A673 (cell line): Measurements from ENCODE around the gene ARSG. TPM values are rescaled to one million over a fixed set of nuclear protein-coding genes. Genes with fewer than 3 reads are reported as not detected.
A peak's percentile ranks its signal among the peaks of the same experiment; 100 is the strongest.
"Not testable (repeated sequence)": the region's sequence is repeated elsewhere in the genome, so short reads cannot be mapped to it uniquely, and the experiment has no call there.

Source experiments
- BruUV-seq: library from RNA; stranded (reverse); fragments of 400-500 nt; replicated peaks from 2 replicates; lab custom pipeline; 2021; lab: Mats Ljungman, UMichigan
- CTCF ChIA-PET: fragments of 300-600 bp; sonication (Branson Sonifier 250); formaldehyde crosslinking; loops from one replicate; lab custom pipeline; 2022; ENCODE audit warnings: antibody characterized with exemption; lab: Charles Lee
- POLR2A ChIA-PET: fragments of 300-600 bp; sonication (Branson Sonifier 250); formaldehyde crosslinking; loops from one replicate; lab custom pipeline; 2022; ENCODE audit warnings: antibody characterized with exemption; ENCODE audit not compliant: low non-redundant PET; lab: Charles Lee
- DNase-seq: peaks from one replicate; pipeline ENCODE4 v3.0.0-alpha.2; 2015; ENCODE audit warnings: low spot score
- H3K27ac ChIP-seq: fragments of 200-600 bp; sonication (generic); 2 replicates; pipeline ENCODE4 v1.5.1; 2016; ENCODE audit warnings: mixed run types, low read depth, mild to moderate bottlenecking, mixed read lengths, antibody characterized with exemption, low read length; ENCODE audit not compliant: poor library complexity, severe bottlenecking
- H3K27me3 ChIP-seq: fragments of 200-600 bp; sonication (generic); replicated peaks from 2 replicates; pipeline ENCODE4 v1.6.1; 2017; ENCODE audit warnings: mixed run types, low read depth, mild to moderate bottlenecking, mixed read lengths, antibody characterized with exemption, low read length; ENCODE audit not compliant: insufficient read depth, poor library complexity
- H3K36me3 ChIP-seq: fragments of 200-600 bp; sonication (generic); 2 replicates; pipeline ENCODE4 v1.6.1; 2016; ENCODE audit warnings: mixed run types, mild to moderate bottlenecking, mixed read lengths, antibody characterized with exemption, low read length; ENCODE audit not compliant: insufficient read depth, poor library complexity, severe bottlenecking
- H3K4me1 ChIP-seq: fragments of 200-600 bp; sonication (generic); 2 replicates; pipeline ENCODE4 v1.6.1; 2017; ENCODE audit warnings: mixed run types, mild to moderate bottlenecking, mixed read lengths, antibody characterized with exemption, low read length; ENCODE audit not compliant: insufficient read depth, poor library complexity, severe bottlenecking
- H3K4me3 ChIP-seq: fragments of 200-600 bp; sonication (generic); 2 replicates; pipeline ENCODE4 v1.5.1; 2016; ENCODE audit warnings: low read depth, mixed run types, mild to moderate bottlenecking, mixed read lengths, low read length; ENCODE audit not compliant: poor library complexity, severe bottlenecking
- H3K9me3 ChIP-seq: fragments of 200-600 bp; sonication (generic); 2 replicates; pipeline ENCODE4 v1.6.1; 2016; ENCODE audit warnings: mixed run types, low read depth, mild to moderate bottlenecking, mixed read lengths, antibody characterized with exemption, low read length; ENCODE audit not compliant: poor library complexity, severe bottlenecking
- EZH2 ChIP-seq: fragments of 200-600 bp; sonication (generic); IDR thresholded peaks from 2 replicates; pipeline ENCODE4 v1.6.1; 2017; ENCODE audit warnings: borderline replicate concordance, low read depth, mild to moderate bottlenecking, mixed read lengths, antibody characterized with exemption, low read length; ENCODE audit not compliant: poor library complexity, severe bottlenecking
- intact Hi-C: fragments of 100-400 bp; cut with micrococcal nuclease; formaldehyde crosslinking; loops from one replicate; pipeline ENCODE4 v1.10.0; 2022; ENCODE audit not compliant: unreplicated experiment
- total RNA-seq: library from RNA; stranded (reverse); gene quantifications from 2 replicates; pipeline ENCODE4 v1.2.3, GENCODE V29; 2021
- TF ChIP-seq, protein P1 (sequence below): fragments of 300-800, 200-600 bp; sonication (generic); conservative IDR thresholded peaks from 2 replicates; pipeline ENCODE4 v1.5.1; 2017; ENCODE audit warnings: low read depth, mild to moderate bottlenecking, antibody characterized with exemption, low read length, moderate library complexity, mixed read lengths

ARSG gene
- total RNA-seq, 1 experiment from 2014 or later, result 1.0 TPM

DNA sequence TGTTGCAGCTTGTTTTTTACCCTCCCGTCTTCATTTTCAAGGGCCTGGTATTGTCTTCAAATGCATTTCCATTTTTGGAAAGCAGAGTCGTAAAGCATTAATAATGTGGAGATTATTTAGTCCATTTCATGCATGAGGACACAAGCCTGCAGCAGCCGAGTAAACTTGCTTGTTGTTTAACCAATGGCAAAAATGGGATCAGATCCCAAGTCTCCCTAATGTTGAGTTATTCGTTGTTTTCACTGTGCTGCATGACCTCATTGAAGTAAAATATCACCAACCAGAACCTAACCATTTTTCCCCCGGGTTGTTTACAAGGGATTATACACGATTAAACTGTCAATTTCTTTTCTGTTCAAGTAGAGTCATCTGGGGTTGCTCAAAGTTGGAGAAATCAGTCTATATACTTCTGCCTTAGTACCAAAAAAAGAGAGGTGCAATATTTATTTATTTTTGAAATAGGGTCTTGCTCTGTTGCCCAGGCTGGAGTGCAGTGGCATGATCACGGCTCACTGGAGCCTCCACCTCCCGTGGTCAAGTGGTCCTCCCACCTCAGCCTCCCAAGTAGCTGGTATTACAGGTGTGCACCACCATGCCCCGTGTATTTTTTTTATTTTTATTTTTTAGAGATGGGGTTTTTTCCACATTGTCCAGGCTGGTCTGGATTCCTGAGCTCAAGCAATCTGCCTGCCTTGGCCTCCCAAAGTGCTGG, 31.1 kb upstream of the ARSG start:
- H3K36me3 ChIP-seq, result peaks cover 8% of the 10 kb centered on the region
- no TSS peak for BruUV-seq
- no peak overlapping the region for H3K27ac ChIP-seq
- H3K9me3 ChIP-seq, result no peaks in the 10 kb centered on the region
- ChIA-PET POLR2A (no interaction called here), CTCF (no interaction called here)
- H3K4me1 ChIP-seq, result no peaks in the 10 kb centered on the region
- no peaks in the 10 kb centered on the region for H3K27me3 ChIP-seq
- intact Hi-C loops, result loop anchor here (5.0 kb wide), 1 partner anchor 497 kb away; no protein-coding TSS in a partner anchor
- TF ChIP-seq, protein P1, sequence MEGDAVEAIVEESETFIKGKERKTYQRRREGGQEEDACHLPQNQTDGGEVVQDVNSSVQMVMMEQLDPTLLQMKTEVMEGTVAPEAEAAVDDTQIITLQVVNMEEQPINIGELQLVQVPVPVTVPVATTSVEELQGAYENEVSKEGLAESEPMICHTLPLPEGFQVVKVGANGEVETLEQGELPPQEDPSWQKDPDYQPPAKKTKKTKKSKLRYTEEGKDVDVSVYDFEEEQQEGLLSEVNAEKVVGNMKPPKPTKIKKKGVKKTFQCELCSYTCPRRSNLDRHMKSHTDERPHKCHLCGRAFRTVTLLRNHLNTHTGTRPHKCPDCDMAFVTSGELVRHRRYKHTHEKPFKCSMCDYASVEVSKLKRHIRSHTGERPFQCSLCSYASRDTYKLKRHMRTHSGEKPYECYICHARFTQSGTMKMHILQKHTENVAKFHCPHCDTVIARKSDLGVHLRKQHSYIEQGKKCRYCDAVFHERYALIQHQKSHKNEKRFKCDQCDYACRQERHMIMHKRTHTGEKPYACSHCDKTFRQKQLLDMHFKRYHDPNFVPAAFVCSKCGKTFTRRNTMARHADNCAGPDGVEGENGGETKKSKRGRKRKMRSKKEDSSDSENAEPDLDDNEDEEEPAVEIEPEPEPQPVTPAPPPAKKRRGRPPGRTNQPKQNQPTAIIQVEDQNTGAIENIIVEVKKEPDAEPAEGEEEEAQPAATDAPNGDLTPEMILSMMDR, result no peak
- no peak for TF ChIP-seq EZH2
- no peak for DNase-seq
- H3K4me3 ChIP-seq, result no peak overlapping the region

DNA sequence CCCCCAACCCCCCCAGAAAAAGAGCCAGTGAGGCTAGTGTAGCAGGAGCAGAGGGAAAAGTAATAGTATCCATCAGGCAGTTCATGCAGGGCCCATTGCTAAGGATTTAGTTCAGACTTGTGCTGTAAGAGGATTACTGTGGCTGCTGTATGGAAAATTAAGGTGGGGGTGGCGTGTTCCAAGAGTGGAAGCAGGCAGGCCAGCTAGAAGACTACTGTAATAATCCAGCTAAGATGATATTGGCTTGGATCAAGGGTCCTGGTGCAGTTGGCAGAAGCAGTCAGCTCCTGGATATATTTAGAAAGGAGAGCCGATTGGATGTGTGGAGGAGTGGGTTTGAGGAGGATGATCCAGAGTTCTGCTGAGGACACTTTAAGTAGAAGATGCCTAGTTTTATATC, 28.8 kb upstream of the ARSG start:
- H3K27me3 ChIP-seq, H3K27ac ChIP-seq, H3K4me3 ChIP-seq, BruUV-seq, H3K4me1 ChIP-seq, POLR2A ChIA-PET, CTCF ChIA-PET, H3K36me3 ChIP-seq, H3K9me3 ChIP-seq, DNase-seq: not testable (repeated sequence)
- intact Hi-C loops, result loop anchor here (2.0 to 5.0 kb wide), 2 partner anchors 174 to 495 kb away; no protein-coding TSS in a partner anchor

DNA sequence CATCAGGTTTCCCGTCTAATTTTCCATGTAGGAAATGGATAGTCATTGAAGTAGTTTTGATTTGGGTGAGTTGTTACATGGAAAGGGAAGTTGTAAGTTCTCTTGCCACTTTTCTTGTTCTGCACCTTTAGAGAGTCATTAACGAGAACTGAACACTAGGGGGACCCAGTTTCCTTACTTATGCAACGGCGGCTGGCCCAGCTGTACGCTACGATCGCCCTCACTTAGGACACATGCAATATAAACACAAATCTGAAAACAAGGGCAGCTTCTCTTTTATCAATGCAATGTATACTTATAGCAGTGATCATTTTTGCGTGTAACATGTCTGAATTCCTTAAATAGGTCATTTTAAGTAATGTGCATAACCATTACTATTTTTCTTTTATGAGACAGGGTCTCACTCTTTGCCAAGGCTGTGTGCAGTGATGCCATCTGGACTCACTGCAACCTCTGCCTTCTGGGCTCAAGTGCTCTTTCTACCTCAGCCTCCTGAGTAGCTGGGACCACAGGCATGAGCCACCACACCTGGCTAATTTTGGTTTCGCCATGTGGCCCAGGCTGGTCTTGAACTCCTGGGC, 28.1 kb upstream of the ARSG start:
- H3K4me3 ChIP-seq, H3K9me3 ChIP-seq, BruUV-seq, H3K27ac ChIP-seq, H3K4me1 ChIP-seq, POLR2A ChIA-PET, H3K27me3 ChIP-seq, H3K36me3 ChIP-seq: not testable (repeated sequence)
- peak; percentile 54 for DNase-seq
- TF ChIP-seq, protein P1, result peak; percentile 64
- intact Hi-C loops, result loop anchor here (1.0 to 5.0 kb wide), 4 partner anchors 168 to 494 kb away; no protein-coding TSS in a partner anchor
- CTCF ChIA-PET, result interaction anchor here (0.6 to 0.9 kb wide), 3 partner anchors 169 to 199 kb away, joined by 3 read pairs; no protein-coding TSS in a partner anchor

DNA sequence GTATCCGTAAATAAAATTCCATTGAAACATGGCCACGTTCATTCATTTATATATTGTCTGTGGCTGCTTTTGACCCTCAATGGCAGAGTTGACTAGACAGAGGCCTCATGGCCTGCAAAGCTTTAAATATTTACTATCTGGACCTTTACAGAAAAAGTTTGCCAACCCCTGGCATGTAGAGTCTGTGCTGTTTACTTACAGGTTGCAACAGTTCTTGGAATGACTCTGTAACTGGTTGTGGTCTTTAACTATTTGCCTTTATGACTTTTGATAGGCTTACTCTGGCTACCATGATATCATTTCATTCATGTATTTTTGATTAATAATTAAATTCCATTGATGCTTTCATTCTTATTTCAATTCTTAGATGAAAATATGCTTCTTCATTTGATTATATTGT, 25.5 kb upstream of the ARSG start:
- intact Hi-C loops, BruUV-seq, H3K27ac ChIP-seq, CTCF ChIA-PET, H3K36me3 ChIP-seq, H3K4me3 ChIP-seq, H3K4me1 ChIP-seq, DNase-seq, H3K9me3 ChIP-seq, H3K27me3 ChIP-seq, POLR2A ChIA-PET: not testable (repeated sequence)
